GM19397 (cell line): ENCODE data around the gene LCE4A.
"Not testable (repeated sequence)": the region's sequence is repeated elsewhere in the genome, so short reads cannot be mapped to it uniquely, and the experiment has no call there.

Experiments used
- ATAC-seq: cut with Tn5 transposase; IDR thresholded peaks from one replicate; pipeline ENCODE4 v1.9.1; 2021; ENCODE audit warnings: mild to moderate bottlenecking, moderate library complexity; ENCODE audit not compliant: unreplicated experiment

Gene LCE4A, protein sequence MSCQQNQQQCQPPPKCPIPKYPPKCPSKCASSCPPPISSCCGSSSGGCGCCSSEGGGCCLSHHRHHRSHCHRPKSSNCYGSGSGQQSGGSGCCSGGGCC

GRCh38 chr1:152707860-152708259 is at the start of gene LCE4A:
LCE4A (plus strand) TSS chr1:152708160; CDS start chr1:152709076, 916 bp downstream.
- no peak for ATAC-seq

- ATAC-seq = no peak
Measured at GRCh38 chr1:152658649-152659048, 49.3 kb upstream of the LCE4A start.

- ATAC-seq = no peak
Measured at GRCh38 chr1:152663098-152663497, 44.9 kb upstream of the LCE4A start, which contains the start of gene LCE2D. LCE2D (plus strand) TSS chr1:152663380; CDS start chr1:152664106, 726 bp downstream.

DNA sequence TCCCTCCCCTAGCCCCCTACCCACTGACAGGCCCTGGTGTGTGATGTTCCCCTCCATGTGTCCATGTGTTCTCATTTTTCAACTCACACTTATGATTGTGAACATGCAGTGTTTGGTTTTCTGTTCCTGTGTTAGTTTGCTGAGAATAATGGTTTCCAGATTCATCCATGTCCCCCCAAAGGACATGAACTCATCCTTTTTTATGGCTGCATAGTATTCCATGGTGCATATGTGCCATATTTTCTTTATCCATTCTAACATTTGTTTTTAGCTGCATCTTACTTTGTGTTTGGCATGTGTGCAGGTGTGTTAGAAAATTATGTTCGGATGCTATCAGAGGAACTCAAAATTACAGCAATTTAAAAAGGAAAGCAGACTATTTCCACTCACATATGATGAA is 41.8 kb upstream of the LCE4A start:
- ATAC-seq = not testable (repeated sequence)

- no peak for ATAC-seq
Measured at GRCh38 chr1:152667648-152668047, 40.3 kb upstream of the LCE4A start.

- ATAC-seq = no peak
Measured at GRCh38 chr1:152673016-152673415, 34.9 kb upstream of the LCE4A start.

DNA sequence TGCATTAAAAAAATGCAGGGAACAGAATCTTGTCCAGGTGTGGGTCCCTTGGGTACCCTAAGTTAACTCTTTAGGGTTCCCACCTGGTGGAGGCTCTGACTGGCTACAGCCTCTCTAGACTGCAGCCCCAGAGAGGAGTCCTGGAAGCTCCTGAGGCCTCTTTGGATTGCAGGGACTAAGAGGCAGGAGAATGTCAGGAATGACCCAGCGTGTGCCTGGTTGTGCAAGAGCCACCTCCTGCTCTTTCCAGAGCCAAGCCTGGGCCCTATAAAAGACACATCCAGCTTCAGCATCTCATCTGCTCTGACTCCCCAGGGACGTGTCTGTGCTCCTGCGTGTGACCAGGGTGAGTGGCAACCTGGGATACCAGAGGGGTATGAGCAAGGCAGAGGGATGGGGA is 33.0 kb upstream of the LCE4A start, which contains the start of gene LCE2C:
Gene LCE2C, plus strand, starts transcription at position 297 of the 400 bp plus-strand sequence. CDS start 737 bp downstream, outside the sequence.
- ATAC-seq = not testable (repeated sequence)

DNA sequence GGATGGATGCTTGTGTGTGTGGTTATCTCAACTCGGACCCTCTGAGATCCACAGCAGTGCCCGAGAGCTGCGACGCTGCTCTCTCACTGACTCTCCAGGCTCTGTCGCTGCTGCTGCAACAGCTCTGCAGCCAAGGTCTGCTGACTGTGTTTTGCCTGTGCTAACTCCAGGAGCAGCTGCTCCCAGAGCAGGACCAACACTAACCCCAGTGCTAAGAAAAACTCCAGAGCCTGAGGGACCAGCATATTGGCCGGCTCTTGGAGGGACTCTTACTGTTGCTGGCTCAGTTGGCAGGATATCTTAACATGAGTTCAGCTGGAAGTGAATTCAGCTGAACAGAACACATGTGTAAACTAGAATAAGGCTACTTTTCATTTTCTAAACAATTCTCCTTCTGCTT is 28.5 kb upstream of the LCE4A start:
- no peak for ATAC-seq

- no peak for ATAC-seq
Measured at GRCh38 chr1:152681616-152682015, 26.3 kb upstream of the LCE4A start.

- ATAC-seq = no peak
Measured at GRCh38 chr1:152683846-152684245, 24.1 kb upstream of the LCE4A start.

- not testable (repeated sequence) for ATAC-seq
Measured at GRCh38 chr1:152685823-152686222, 22.1 kb upstream of the LCE4A start, which contains the start of gene LCE2B. LCE2B (plus strand) TSS chr1:152686123; CDS start chr1:152686844, 721 bp downstream.

DNA sequence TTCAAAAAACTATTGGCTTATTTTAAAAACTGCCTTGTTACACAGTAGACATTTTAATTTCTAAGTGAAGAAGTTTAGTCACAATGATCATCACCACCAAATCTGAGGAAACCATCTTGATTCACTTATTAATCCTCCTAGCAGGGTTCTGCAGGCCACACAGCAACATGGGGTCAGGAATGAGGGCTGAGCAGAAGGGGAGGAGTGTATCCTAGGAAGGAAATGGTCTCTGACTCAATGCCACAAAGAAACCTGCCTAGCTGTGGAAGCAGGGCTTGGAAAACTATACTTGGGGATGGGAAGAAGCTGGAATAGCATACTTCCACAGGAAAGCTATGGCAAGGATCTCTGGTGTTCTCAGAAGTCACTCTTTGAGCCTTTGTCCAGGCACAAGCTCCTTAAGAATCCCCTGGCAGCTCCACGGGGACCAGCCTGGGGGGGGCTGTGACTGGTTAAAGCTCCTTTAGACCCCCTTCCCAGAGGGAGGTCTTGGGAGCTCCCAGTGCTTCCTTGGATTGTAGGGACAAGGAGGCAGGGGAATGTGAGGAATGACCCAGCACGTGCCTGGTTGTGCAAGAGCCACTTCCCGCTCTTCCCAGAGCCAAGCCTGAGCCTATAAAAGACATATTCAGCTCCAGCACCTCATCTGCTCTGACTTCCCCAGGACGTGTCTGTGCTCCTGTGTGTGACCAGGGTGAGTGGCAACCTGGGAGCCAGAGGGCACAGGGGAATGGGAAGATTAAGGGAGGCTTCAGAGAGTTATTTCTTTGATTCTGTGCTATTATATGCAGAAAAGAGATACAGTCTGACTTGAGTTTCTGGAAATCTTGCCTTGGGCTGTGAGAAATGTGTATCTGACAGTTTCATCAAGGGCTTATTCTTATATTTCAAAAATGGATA is 10.0 kb upstream of the LCE4A start, which contains the start of gene LCE2A:
Gene LCE2A, plus strand, starts transcription at position 645 of the 900 bp plus-strand sequence. CDS start 557 bp downstream, outside the sequence.
- ATAC-seq = no peak

DNA sequence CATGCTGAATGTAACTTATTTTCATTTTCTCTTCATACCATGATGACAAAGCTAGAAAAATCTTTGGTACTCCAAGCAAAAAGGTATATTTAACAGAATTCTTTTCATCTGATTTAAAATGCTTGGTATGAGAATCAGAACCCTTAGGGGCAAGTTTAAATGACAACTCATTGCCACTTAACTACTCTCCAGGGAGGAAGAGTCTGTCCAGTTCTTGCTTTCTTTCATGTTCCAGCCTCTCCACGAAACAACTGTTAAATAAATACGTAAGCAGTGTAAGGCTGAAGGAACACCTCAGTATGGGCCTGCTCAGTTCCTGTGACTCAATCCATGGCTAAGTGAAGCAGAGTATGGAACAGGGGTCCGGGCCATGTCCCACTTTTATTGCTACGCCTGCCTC is 8.2 kb upstream of the LCE4A start:
- ATAC-seq = no peak

DNA sequence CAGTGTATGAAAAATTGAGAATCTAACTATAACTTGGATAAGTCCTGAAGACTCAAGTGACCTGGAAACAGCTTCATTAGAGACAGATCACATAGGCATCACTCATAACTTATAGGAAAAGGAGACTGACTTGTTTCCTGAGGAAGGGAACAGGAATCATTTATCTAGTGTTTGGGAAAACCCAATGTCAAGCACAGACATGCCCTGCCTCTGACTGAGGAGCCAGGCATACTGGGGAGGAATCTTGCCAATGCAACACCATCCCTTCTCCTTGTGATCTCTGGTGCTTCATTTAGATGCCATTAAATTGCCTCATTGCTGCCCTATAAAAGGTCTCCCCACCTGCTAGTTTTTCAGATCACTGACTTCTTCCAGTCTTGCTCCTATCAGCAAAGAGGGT is 10.3 kb downstream of the LCE4A start:
- ATAC-seq = no peak

GRCh38 chr1:152725261-152725660 is 17.3 kb downstream of the LCE4A start:
- ATAC-seq = no peak

GRCh38 chr1:152728986-152729385 is 21.0 kb downstream of the LCE4A start:
- ATAC-seq = no peak

GRCh38 chr1:152735648-152736047 is 27.7 kb downstream of the LCE4A start:
- ATAC-seq = no peak

DNA sequence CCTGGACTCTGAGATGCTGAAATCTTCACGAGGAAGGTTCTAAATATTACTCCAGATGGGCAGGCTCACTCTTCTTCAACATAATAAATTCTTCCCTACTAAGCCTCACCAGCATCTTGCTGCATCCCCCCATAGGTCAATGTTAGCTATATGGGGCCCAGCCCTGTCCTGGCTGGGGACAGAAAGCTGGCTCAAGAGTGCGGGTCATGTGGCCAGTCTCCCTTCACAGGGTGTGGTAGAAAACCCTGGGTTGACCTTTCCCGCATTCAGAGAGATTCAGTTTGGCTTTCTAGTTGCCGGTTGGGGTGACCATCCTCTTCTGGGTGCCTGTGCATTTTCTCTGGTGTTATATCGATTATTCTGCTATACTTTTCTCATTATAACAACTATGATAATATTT is 30.0 kb downstream of the LCE4A start:
- no peak for ATAC-seq

GRCh38 chr1:152739841-152740240 is 31.9 kb downstream of the LCE4A start:
- ATAC-seq = no peak

- no peak for ATAC-seq
Measured at GRCh38 chr1:152741656-152742055, 33.7 kb downstream of the LCE4A start.

GRCh38 chr1:152743371-152744145 is 35.6 kb downstream of the LCE4A start:
- no peak for ATAC-seq
